GM18861 (cell line): Measurements from ENCODE around the gene ATF7IP2.
A peak's percentile ranks its signal among the peaks of the same experiment; 100 is the strongest.
"Not testable (repeated sequence)": the region's sequence is repeated elsewhere in the genome, so short reads cannot be mapped to it uniquely, and the experiment has no call there.

Source experiments
- ATAC-seq: cut with Tn5 transposase; IDR thresholded peaks from one replicate; pipeline ENCODE4 v1.9.1; 2021; ENCODE audit not compliant: unreplicated experiment

ATF7IP2 gene, protein sequence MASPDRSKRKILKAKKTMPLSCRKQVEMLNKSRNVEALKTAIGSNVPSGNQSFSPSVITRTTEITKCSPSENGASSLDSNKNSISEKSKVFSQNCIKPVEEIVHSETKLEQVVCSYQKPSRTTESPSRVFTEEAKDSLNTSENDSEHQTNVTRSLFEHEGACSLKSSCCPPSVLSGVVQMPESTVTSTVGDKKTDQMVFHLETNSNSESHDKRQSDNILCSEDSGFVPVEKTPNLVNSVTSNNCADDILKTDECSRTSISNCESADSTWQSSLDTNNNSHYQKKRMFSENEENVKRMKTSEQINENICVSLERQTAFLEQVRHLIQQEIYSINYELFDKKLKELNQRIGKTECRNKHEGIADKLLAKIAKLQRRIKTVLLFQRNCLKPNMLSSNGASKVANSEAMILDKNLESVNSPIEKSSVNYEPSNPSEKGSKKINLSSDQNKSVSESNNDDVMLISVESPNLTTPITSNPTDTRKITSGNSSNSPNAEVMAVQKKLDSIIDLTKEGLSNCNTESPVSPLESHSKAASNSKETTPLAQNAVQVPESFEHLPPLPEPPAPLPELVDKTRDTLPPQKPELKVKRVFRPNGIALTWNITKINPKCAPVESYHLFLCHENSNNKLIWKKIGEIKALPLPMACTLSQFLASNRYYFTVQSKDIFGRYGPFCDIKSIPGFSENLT

DNA sequence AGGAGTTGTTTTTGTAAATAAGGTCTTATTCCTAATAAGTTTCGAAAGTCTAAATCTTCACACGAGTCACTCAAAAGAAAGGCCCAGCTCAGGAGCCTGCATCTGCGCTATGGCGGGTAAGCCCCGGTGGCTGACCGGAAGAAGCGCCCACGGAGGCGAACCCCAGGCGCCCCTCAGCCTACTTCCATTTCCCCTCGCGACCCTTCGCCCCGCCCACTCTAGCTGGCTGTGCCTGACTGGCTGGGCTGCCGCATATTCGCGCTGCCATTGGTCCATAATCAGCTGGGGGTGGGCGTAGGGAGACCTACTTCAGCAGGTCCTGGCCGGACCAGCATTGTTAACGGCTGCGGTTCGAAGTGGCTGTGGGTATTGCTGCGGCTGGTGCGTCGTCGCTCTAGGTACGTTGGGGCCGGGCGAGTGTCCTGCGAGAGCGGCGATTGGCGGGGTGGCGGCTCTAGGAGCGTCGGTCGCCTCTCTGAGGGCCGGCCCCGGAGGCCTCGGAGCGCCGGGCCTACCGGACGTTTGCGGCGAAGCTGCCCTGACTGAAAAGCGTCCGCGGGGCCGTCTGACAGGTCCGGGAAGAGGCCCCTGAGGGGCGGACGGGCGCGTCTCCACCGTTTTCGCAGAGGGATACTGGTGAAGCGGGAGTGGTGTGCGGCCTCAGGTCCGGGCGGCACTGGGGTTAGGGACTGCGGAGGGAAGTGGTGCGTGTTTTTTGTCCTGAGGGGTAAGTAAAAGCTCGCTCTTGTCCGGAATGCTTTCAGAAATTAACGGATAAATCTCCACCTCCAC lies at the start of gene ATF7IP2:
TSS of gene ATF7IP2 (plus strand) at position 337 of the 792 bp plus-strand sequence. CDS start 44,560 bp downstream, outside the sequence.
- peak; percentile 70 for ATAC-seq

DNA sequence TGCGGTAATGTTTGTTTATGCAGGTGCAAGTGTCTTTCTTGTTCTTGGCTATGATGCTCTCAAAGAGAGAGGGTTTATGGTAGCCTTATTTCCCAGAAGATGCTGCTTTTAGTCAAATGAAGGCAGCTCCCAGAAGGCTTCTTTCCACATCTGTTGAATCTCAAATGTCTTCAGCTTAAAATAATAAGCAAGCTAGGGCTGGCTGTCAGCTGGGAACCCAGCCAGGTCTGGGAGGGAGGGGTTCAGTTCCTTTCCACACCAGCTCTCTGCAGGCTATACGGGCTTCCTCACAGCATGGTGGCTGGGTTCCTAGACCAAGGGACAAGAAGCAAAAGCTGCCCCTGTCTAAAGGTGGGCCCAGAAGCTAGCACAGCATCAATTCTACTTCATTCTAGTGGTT lies 47.4 kb upstream of the ATF7IP2 start:
- no peak for ATAC-seq

GRCh38 chr16:10339777-10340732 lies 45.8 kb upstream of the ATF7IP2 start:
- ATAC-seq: no peak

DNA sequence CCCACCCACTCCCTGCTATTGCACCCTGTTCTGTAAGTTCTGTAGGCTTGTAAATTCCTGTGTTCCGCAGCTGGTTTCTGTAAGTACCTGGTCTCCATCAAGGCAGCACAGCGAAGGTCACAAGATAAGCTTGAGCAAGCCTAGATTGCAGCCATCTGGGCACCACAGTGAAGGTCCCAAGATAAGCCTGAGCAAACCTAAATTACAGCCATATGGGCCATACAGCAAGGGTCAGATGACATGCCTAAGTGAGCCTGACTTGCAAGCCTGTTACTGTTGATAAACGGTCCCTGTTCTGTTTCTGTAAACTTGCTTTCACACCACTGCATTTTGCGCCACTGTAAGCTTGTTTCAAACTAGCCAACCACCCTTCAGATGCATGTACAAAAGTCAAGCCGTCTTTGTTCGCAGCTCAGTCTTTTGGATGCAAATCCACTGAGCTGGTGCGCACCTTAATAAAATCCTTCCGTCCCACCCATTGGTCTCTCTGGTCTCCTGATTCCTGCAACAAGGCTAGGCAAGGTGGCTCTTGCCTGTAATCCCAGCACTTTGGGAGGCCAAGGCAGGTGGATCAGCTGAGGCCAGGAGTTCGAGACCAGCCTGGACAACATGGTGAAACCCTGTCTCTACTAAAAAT lies 42.6 kb upstream of the ATF7IP2 start:
- ATAC-seq: no peak

GRCh38 chr16:10344699-10345098 lies 41.2 kb upstream of the ATF7IP2 start:
- ATAC-seq: not testable (repeated sequence)

GRCh38 chr16:10345629-10346028 lies 40.2 kb upstream of the ATF7IP2 start:
- no peak for ATAC-seq

- no peak for ATAC-seq
Observed at GRCh38 chr16:10349851-10350250, 36.0 kb upstream of the ATF7IP2 start.

GRCh38 chr16:10352262-10352661 lies 33.6 kb upstream of the ATF7IP2 start:
- no peak for ATAC-seq

DNA sequence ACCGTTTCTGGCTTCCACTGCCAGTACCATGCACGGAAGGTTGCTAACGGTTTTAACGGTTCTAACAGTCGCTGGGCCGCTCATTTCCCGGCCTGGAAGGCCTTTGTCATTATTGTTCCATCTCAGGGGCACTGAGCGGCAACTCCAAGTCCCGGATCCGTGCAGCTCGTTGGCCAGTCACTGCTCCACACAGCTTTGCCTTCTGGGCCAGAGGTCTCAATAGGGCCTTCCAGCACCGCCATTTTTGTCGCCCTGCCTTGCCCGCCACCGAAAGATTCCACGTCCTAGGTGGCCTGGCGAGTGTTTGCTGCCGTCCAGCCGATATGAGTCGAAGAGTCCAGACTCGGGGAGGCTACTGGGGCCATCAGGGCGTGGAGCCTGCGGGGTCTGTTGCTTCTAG lies 30.3 kb upstream of the ATF7IP2 start:
- no peak for ATAC-seq

- no peak for ATAC-seq
Observed at GRCh38 chr16:10356870-10357842, 28.7 kb upstream of the ATF7IP2 start.

- ATAC-seq: not testable (repeated sequence)
Observed at GRCh38 chr16:10361747-10362076, 24.1 kb upstream of the ATF7IP2 start.

- no peak for ATAC-seq
Observed at GRCh38 chr16:10362077-10362863, 23.6 kb upstream of the ATF7IP2 start.

- ATAC-seq: not testable (repeated sequence)
Observed at GRCh38 chr16:10362864-10363197, 23.0 kb upstream of the ATF7IP2 start.

DNA sequence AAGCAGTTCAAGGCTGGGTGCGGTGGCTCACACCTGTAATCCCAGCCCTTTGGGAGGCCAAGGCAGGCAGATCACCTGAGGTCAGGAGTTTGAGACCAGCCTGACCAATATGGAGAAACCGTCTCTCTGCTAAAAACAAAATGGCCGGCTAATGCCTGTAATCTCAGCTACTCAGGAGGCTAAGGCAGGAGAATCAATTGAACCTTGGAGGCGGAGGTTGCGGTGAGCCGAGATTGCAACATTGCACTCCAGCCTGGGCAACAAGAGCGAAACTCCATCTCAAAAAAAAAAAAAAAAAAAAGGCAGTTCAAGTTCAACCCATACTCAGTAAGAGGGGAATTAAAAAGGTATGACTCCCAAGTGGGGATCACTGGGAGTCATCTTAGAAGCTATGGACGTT lies 19.2 kb upstream of the ATF7IP2 start:
- ATAC-seq: not testable (repeated sequence)

- no peak for ATAC-seq
Observed at GRCh38 chr16:10367616-10368188, 18.2 kb upstream of the ATF7IP2 start.

DNA sequence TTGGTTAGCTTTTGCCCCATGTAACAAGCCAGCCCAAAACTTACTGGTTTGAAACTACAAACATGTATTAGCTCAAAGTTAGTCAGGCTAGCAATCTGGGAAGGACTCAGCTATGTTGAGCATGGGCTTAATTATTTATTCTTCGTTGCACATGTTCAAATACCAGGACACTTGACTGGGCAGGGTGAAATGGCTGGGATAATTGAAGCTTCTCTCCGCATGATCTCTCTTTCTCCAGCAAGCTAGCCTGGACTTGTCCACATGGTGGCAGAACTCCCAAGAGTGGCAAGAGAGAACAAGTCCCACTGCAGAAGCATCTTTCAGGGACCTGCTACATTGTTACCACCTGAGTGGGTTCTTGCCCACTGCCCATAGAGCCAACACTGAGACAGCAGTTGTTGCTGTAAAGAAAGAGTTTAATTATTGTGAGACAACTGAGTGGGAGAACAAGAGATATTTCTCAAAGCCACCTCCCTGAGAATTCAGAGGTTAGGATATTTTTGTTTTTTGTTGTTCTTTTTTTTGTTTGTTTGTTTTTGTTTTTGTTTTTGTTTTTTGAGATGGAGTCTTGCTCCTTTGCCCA lies 16.8 kb upstream of the ATF7IP2 start:
- ATAC-seq: no peak

DNA sequence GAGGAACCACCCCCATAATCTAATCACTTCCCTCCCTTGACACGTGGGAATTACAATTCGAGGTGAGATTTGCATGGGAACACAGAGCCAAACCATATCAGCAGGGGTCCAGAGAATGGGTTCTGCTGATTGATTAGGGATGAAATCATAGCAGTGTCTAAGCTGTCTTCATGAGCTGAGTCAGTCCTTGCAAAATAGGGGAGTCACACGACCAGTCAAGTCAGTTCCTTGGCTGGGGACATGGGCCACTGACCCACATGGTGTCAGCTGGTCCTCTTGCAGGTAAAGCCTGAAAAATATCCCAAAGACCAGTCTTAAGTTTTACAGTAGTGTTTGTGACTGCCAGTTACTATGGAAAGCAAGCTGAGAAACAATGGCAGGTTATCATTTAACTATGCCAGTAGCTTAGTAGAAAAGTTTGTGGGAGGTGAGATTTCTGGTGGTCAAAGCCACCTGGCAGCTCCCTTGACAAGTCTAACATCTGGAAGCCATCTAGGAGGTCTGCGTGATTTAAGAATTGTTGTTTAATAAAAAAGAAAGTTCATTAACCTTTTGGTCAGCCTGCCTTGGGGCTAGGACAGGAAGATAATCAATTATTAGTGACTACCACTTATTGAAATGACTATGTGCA lies 15.7 kb upstream of the ATF7IP2 start:
- ATAC-seq: peak; percentile 62
